ENCODE measurements around the gene TCTN1.
"Not testable (repeated sequence)": the region's sequence is repeated elsewhere in the genome, so short reads cannot be mapped to it uniquely, and the experiment has no call there.

DNA sequence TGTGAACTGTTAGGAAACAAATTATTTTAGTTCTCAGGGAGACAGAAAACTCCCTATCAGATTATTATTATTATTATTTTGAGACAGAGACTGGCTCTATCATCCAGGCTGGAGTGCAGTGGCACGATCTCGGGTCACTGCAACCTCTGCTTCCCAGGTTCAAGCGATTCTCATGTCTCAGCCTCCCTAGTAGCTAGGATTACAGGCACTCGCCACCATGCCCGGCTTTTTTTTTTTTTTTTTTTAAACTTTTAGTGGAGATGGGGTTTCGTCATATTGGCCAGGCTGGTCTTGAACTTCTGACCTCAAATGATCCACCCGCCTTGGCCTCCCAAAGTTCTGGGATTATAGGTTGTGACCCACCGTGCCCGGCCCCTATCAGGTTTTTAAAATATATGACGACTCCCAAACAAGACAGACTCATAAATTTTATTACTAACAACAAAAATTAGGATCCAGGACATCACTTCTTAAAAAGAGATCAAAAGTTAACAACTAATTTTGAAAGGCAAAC is 39.2 kb upstream of the TCTN1 start:
- TF ChIP-seq POLR2A (IDR thresholded peaks at IDR 0.05) = not testable (repeated sequence)
- TF ChIP-seq, protein P1, sequence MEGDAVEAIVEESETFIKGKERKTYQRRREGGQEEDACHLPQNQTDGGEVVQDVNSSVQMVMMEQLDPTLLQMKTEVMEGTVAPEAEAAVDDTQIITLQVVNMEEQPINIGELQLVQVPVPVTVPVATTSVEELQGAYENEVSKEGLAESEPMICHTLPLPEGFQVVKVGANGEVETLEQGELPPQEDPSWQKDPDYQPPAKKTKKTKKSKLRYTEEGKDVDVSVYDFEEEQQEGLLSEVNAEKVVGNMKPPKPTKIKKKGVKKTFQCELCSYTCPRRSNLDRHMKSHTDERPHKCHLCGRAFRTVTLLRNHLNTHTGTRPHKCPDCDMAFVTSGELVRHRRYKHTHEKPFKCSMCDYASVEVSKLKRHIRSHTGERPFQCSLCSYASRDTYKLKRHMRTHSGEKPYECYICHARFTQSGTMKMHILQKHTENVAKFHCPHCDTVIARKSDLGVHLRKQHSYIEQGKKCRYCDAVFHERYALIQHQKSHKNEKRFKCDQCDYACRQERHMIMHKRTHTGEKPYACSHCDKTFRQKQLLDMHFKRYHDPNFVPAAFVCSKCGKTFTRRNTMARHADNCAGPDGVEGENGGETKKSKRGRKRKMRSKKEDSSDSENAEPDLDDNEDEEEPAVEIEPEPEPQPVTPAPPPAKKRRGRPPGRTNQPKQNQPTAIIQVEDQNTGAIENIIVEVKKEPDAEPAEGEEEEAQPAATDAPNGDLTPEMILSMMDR (IDR thresholded peaks at IDR 0.05) = not testable (repeated sequence)

All from thyroid gland (tissue), 4 donors.